Activated T-helper 1 cell treated with anti-CD3 and anti-CD28 coated beads, Interleukin-2, amount 50 U/mL, for 16 hours (primary cell): Measurements from ENCODE around the gene TPD52L1.

Experiments
- DNase-seq, 2 donors: peaks; one replicate each; pipeline ENCODE4 v3.0.0-alpha.2; 2020; ENCODE audit warnings: low read depth in 1 of 2, low spot score in 1 of 2

Gene TPD52L1

DNA sequence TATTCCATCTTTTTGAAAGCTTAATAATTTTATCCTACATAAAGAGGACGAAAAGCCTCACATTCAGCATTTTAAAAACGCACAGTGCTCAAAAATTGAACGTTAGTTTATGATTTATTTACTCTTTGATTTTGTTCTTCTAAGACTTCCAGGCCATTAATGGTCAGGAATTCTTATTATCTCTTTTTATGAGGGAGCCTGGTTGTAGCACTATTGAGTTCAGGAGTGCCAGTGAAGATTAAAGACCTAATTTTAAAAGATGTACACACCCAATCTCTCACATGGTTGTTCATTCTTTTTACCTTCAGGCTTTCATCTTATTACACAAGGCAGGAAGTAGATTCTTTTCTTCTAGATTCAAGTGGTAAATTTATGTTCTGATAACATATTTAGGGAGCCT lies 79.6 kb downstream of the TPD52L1 start:
- no peak for DNase-seq

DNA sequence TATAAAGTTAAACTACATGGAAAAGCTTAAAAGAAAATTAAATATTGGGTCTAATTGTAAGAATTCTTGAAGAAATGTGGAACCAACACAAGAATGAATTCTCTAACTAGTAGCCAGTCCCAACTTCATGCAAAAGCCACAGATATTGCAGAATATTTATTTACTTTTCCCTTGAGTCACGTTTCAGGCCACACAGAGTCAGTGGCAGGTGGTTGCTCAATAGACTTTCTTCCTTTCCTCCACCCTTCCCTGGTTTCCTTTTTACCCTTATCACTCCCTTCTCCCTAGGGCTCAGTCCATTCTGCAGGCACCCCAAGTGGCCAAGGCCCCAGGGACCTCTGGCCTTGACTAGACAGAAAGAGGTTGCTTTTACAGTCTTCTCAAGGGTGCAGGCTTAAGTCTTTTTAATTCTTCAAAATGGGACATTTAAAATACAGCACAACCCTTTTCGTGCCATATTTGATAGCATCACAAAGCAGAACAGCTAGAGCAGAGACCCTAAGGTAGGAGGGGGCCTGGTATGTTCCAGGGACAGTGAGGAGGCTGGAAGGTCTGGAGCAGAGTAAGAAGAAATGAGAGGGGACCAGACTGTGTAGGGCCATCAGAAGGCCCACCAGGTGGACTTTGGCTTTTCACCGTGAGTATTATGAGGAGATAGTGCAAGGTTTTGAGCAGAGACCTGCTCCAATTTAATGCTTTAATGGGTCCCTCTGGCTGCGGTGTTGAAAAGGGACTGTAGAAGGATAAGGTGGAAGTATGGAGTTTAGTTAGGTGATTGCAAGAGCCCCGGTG lies 83.2 kb downstream of the TPD52L1 start:
- DNase-seq = no peak

DNA sequence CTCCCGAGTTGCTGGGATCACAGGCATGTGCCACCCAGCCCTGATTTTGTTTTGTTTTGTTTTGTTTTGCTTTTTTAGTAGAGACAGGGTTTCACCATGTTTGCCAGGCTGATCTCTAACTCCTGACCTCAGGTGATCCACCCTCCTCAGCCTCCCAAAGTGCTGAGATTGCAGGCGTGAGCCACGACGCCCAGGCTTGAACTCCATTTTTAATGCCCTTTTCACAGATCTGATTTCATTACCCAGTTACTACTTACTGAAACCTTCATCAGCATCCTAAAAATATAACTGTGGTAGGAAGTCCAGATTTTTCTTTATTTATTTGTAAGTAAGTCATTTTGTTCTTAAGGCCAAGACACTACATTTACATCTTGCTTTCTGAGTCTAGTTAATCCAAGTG lies 84.2 kb downstream of the TPD52L1 start:
- no peak for DNase-seq

DNA sequence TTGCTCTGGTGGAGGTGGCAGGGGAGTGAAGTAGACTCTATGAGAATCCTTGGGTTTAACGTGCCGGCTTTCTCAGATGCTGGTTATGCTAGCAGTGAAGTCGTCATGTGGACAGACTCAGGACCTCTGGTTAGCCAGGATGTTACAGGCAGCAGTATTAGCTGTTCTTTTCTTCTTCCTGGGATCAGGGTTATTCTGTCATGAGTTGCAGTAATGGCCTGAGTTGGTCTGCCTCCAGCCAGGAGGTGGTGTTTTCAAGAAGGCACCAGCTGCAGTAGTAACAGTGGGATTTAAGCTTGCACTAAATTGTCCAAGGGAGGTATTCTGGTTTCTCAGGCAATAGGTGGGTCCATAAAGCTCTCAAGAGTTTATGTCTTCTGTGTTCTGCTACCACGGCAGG lies 91.5 kb downstream of the TPD52L1 start:
- DNase-seq = no peak

DNA sequence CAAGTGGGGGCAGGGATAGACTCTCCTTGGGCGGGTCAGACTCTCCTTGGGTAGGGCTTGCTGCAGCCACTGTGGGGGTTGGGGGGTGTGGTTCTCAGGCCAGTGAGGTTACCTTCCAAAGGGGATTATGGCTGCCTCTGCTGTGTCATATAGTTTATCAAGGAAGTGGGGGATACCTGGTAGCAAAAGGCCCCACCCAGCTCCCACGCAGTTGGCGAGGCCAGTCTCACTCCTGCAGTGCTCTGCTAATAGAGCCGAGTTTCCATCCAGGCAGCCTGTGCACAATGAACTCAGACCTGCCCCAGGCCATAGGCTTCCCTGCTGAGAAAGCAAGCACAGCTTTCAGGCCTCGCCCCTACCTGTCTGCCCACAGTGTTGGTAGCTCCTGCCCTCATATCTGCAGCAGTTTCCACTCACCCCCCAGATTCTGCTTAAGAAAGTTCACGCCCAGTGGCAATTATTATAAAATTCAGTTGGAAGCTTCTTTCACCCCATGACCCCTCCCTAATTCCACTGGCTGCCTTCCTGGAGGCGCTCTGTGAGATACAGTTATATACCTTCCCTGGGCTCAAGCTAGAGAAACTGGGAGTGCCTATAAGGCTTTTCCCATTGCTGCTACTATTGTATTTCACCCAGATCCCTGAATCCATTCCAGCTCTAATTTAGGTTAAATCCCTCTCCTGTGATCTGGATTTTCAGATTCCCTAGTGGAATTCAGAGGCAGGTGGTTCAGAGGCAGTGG lies 92.1 kb downstream of the TPD52L1 start:
- DNase-seq = no peak

DNA sequence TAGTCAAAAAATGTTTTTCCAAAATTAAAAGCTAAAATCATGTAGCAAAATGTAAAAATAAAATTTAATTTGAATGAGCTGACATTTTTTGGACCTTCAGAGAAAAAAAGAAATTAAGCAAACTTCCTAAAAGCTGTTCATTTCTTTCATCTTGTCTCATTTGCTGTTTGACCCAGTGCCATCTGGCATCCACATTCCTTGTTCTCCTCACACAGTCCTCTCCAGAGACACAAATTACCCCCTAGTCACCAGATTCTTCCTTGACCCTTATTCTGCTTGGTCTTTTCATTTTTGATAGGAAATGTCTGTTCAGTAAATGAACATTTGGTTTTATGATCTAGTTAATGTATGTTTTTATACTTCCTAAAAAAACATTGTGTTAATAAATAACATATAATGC lies 93.0 kb downstream of the TPD52L1 start:
- DNase-seq = no peak

DNA sequence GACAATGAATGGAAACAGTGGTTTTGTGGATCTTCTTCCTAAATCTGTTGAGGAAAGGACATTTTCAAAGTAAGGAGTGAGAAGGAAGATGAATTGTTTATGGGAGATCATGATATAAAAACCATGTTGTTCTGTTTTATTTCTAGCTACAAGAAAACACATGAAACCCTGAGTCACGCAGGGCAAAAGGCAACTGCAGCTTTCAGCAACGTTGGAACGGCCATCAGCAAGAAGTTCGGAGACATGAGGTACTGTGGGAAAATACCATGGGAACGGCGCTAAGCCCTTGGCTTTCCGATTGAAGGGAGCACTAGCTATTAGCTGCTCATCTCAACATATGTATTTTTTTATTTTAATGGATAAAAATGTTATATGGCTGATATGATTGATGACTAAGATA lies 94.6 kb downstream of the TPD52L1 start:
- no peak for DNase-seq

DNA sequence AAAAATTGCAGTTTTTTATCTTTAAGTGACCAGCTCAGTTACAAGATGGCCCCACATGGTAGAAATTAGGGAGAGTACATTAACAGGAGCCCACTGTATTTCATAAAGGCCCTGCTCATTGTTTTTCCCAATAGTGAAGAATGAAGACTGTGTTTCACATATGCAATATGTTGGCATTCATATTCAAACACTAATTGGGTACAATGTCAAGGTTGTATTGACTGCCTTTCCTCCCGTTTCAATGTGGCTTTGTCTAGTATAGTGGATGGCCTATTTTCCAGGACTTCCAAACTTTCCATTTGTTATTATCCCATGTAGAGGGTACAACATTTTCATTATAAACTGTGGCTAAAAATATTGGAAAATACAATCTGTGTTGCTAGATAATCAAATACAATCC lies 96.9 kb downstream of the TPD52L1 start:
- no peak for DNase-seq

DNA sequence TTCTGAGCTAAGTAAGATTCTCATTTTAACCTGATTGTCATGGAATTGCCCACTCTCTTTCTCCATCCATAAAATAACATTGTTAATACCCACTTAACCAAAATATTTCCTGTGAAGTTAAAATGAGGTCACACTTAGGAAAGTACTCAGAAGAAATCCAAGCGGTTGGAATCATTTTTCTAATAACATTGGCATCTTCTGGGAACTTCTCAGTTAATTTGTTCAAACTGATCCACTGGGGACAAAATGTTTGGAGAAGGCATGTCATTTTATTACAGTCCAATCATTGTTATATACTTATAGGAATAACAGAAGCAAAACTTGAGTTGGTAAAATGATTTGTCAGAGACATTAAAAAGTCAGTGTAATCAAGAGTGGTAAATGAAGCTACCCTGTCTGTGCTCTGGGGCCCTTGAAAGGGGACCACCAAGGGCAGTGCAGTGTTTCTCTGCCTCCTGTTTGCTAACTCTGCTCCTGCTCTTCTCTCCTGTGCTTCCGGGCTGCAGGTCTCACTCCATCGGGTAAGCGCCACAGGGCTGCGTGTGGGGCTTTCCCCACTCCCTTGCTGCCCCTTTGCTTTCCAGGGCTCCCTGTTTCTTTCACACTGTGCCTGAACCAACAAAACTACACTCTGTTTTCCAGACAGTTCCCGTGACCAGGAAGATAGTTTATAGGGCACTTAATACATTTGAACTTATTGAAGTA lies 98.1 kb downstream of the TPD52L1 start:
- DNase-seq = no peak

DNA sequence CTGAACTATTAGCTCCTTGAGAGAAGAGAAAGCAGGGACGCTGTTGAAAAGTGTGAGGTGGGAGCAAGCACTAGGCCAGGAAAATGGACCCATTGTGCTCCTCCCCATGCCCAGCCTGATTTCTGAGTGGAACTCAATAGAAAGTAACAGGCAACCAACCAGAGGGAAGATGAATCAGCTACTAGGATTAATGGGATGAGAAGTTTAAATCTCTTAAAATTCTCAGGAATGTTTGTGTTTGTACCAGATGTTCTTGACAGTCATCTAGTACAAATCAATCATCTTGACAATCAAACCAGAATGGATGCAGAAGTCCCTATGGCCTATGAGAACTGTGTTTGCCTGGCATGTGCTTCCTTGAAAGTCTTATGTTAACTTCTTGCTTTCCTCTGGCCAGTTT lies 99.3 kb downstream of the TPD52L1 start:
- DNase-seq = no peak

DNA sequence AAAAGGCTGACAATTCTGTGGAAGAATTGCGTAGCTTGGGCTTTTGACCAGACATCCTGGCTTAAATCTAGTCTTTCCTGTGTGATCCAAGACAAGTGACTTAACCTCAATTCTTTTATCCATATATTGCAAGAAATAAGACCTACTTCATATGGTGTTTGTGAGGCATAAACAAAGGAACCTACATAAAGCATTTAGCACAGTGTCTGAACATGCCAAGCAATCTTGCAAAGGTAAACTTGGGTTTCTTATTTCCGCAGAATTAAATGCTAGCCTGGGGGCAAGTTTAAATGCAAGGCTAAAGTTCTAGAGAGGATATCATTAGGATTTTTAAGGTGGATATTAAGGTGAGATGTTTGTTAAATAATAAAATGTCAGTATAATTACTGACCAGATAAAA lies 100.3 kb downstream of the TPD52L1 start:
- DNase-seq = no peak

DNA sequence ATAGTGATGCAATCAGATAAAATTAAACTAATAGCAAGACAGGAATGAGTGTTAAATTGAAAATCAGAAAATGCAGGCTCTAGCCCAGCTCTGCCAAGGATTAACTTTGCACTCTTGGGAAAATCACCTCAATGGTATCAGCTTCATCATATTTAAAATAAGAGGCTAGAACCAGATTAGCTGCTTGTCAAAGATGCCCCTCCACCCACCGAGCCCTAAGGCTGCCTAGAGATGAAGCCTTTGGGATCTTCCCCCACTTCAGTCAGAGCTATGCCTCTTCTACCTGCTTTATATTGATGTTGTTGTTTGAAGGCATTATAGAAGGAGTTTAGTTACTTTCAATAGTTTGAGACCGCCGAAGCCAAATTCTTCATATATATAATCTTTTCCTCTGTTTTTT lies 100.7 kb downstream of the TPD52L1 start:
- no peak for DNase-seq

DNA sequence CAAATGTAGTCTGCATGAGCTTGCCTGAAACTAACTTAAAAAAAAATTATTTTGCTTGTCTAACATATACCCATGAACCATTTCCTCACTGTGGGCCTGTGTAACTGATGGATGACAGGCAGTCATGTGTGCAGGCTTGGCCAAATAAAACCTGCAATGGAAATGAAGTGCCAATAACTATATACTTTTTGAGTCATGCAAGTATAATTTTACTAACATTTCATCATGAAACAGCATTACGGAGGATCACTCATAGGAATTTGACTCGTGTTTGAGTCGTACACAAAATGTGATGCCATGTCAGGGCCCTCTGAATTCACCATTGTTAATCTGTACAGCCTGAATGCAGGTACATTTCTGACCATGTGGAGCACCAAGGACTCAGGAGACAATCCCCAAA lies 101.6 kb downstream of the TPD52L1 start:
- DNase-seq = no peak

DNA sequence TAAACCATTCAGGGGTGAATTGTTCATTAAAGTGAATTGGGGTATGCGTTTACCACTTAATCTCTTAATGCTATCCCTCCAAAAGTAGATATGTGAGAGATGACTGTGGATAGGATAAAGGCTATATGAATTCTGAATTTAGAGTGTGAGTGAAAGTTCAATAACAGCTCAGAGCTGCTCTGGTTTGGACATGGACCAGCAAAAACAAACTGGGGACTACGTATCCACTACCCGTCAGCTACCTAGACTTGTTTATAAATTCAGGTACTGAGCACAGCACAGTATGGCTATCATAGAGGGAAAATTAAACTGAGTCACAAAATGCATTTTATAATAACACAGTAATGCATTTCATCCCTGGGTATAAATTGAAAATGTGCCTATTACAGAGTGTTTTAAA lies 103.8 kb downstream of the TPD52L1 start:
- no peak for DNase-seq

DNA sequence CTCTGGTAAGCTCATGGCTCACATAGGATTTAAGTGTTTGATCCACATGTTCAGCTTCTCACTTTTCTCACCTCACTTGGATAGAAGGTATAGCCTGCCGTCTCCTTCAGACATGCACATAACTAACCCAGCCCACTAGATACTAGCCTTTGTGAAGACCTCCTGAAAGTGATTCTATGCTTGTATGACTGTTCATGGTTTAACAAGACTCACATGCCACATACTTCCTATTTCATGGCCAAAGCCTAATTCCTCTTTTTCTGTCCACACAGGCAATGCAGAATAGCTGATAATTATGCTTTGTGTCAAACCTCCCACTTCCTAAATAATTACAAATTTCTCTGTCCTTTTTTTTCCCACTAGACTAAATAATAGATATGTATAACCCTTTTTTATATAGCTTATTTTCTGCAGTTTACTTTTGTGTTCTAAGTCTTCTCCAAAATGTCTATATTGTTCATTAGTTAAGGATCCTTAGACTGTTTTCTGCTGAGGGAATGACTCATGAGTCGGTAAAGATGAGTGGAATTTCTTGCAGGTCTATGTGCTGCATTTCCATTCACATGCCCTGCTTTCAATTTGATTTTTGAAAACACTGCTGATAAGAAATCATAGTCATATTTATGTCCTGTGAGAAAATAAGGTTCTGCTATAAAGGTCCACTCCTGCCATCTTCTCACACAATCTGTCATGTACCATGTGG lies 105.2 kb downstream of the TPD52L1 start:
- DNase-seq = no peak

DNA sequence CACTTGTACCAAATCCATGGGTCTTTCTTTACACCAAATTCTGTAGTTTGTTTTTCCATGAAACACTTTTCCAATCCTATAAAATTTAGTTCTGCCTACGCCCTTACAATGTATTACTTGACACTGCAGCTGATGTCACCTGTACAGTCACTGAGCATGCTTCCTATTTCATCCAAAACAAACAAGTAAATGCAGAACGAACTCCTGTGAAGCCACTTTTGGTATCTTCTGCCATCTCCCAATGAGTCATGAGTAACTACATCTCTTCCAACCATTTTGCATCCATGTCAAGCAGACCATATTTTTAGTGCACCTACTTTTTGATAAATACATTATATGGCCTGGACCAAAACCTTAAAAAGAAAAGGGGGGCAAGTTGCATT lies 105.8 kb downstream of the TPD52L1 start:
- no peak for DNase-seq

DNA sequence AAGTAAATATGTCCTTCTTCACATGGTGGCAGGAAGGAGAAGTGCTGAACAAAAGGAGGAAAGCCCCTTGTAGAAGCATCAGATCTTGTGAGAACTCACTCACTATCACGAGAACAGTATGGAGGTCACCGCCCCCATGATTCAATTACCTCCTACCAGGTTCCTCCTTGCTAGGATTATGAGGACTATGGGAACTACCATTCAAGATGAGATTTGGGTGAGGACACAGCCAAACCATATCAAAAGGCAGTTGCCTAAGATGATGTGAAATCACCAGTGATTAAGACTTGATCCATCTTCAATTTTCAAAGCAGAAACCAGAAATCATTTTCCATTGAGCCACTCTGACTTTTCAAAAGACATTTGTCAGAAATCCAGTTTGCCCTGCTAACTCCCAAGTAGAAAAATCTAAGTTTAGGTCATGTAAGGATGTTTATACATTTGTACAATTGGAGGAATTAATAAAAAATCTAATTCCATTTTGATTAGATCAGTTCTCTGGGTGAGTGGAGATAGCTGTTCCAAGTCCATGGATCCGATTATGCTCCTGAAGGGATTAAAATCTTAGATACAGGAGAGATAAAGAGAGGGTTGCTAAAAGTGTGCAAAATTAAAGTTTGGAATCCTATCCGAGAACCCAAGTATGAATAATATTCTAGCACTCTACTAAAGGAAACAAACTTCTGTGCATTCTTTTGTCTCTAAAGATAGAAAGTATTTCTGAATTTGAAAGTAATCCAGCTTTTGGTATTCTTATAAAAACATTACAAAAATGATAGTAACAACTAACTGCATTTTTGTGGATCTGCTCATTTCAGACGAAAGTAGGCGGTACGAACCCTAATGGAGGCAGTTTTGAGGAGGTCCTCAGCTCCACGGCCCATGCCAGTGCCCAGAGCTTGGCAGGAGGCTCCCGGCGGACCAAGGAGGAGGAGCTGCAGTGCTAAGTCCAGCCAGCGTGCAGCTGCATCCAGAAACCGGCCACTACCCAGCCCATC lies 108.7 kb downstream of the TPD52L1 start:
- no peak for DNase-seq

DNA sequence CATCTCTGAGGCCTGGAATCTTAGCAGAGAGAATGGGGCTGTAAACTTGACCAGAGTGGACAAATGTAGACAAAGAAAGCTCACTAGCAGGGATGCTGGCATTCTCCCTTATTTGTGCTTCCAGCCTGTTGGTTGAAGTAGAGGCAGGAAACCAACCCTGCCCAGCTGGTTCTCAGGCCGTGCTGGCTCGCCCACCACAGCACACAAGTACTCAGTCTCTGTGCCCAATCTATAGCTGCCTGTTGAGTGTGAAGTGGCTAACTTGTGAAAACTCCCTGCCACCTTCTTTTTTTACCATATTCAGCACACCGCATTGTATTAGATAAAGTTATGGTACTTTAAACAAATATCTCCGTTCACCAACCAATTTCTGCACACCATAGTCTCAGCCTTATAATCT lies 110.9 kb downstream of the TPD52L1 start:
- no peak for DNase-seq

DNA sequence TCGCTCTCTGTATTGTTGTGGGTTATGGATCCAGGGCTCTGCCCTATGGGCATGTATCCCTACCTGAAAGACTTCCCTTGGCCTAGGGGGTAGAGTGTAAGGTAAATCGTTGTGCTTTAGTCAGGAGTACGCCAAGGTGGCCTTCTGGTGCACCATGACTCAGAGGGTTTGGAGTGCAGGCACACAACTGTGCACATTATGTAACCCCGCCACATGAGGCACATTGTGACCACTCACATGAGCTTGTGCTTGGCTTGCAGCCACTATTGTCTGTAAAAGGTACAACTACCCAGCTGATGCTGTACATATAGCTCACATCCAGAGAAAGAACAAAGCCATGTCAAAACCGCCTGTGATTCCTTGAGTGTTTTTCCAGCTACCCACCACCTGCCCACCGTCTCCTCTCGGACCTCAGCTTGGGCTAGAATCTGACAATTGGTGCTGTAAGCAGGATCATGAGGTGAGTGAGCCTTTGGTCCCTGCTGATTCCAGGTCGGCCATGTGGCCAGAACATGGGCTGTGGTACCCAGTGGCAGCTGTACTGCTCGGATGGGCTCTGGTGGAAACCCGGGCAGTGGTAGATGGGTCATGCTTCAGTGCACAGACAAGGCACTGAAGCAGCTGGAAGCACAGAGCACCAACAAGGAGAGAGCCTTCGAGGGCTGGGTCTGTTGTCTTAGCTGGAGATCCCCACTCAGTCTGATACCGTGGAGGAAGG lies 114.4 kb downstream of the TPD52L1 start:
- DNase-seq = no peak

DNA sequence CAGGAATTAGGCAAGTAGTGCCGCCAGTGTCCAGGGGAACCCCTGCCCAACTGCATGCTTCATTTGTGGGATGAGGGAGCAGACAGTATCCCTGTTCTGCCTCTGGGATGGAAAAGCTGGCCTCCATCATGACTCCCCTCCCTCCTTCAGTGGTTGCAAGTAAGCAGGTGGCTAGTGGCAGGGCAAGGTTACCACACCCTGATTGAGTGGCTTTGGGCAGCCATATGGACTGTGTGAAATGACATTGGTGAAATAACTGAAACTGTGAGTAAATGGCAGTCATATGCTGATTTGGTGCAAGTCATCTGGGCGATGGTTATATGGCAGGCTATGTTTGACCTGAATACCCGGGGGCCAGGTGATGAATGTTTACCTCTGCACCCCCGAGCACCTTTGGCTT lies 115.2 kb downstream of the TPD52L1 start:
- DNase-seq = no peak
